Keratinocyte (primary cell): ENCODE results near the gene PILRB.

Experiments used
- EZH2 ChIP-seq: IDR thresholded peaks from one replicate; pipeline ENCODE4 v1.6.1; 2012; ENCODE audit warnings: inconsistent platforms, mild to moderate bottlenecking, low read length, moderate library complexity
- TF ChIP-seq, protein P1 (sequence below), 3 experiments: IDR thresholded peaks in 1 of 3; conservative IDR thresholded peaks in 1 of 3; optimal IDR thresholded peaks in 1 of 3; 2 replicates in 2 of 3; 3 replicates in 1 of 3; pipeline versions ENCODE3 to v1.5.1; 2011; ENCODE audit warnings: low read length in 3 of 3, mild to moderate bottlenecking in 3 of 3, moderate library complexity in 2 of 3, control low read depth in 1 of 3, inconsistent platforms in 1 of 3; ENCODE audit not compliant: insufficient read depth in 2 of 3; ENCODE audit errors: extremely low read depth in 1 of 3

GRCh38 chr7:100353685-100354330, 4.1 kb upstream of the PILRB start:
- TF ChIP-seq, protein P1, sequence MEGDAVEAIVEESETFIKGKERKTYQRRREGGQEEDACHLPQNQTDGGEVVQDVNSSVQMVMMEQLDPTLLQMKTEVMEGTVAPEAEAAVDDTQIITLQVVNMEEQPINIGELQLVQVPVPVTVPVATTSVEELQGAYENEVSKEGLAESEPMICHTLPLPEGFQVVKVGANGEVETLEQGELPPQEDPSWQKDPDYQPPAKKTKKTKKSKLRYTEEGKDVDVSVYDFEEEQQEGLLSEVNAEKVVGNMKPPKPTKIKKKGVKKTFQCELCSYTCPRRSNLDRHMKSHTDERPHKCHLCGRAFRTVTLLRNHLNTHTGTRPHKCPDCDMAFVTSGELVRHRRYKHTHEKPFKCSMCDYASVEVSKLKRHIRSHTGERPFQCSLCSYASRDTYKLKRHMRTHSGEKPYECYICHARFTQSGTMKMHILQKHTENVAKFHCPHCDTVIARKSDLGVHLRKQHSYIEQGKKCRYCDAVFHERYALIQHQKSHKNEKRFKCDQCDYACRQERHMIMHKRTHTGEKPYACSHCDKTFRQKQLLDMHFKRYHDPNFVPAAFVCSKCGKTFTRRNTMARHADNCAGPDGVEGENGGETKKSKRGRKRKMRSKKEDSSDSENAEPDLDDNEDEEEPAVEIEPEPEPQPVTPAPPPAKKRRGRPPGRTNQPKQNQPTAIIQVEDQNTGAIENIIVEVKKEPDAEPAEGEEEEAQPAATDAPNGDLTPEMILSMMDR (optimal IDR thresholded peaks at IDR 0.05 in 1 of 3, IDR thresholded peaks at IDR 0.05 in 1 of 3, conservative IDR thresholded peaks at IDR 0.05 in 1 of 3; ENCODE audit: extremely low read depth in 1 of 3, insufficient read depth in 2 of 3, low read length in 3 of 3), result no peak
- TF ChIP-seq EZH2, result no peak
